ENCODE results near the gene NAXD. TPM values are rescaled to one million over a fixed set of nuclear protein-coding genes. Genes with fewer than 3 reads are reported as not detected.
"Not testable (repeated sequence)": the region's sequence is repeated elsewhere in the genome, so short reads cannot be mapped to it uniquely, and the experiment has no call there.

The NAXD gene
- total RNA-seq, result 37.8 TPM

DNA sequence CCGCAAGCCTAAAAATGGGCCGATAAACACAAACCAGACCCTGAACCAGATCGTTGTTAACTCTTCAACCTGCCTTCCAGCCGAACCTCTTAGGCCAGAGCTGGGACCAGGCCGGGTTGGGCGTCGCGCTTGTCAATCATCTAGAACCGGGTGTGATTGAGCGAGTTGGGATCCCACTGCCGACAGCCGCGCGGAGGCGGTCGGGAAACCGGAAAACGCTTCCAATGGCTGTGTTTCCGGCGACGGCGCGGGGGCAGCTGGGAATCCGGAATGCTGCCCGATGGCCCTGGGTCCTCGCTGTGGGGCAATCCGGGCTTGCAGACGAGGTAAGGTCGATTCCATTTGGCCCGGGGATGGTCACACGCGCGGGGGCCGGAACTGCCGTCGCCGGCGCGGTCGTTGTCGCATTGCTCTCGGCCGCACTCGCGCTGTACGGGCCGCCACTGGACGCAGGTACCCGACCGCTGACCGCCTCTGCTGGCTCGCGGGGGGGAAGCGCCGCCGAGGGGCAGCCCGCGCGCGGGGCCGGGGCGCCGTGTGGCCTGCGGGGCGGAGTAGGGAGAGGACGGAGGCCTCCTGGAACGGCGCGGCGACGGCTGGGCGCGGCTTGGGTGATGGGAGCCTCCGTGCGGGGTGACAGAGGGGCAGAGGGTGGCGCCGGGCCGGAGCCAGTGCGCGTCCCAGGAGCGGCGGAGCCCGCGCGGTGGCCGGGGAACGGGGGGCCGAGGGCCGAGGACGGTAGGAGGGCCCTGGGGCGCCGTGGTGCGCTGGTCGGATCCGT, at the start of gene NAXD:
TSS of gene NAXD (plus strand) at position 224 of the 781 bp plus-strand sequence. CDS start at position 281, 57 bp downstream.
- peak; percentile 94 for DNase-seq (ENCODE audit: low spot score)

DNA sequence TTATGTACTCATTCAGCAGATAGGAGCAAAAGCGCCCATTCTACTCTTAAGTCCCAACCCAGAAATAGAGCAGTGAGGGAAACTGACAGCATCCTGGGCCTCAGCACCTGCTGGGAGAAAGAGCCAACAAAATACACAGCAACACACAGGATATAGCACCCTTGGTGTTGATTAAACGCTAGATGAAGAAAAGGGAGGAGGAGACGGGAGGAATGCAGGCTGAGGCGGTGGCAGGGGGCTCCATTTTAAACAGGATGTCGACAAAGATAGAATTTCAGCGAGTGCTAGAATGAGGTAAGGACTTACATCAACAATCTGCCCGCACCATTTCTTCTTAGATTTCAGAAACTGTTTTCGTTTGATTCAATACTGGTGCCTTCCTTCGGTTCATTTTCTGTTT, 49.2 kb upstream of the NAXD start:
- DNase-seq (ENCODE audit: low spot score), result no peak

- no peak for DNase-seq (ENCODE audit: low spot score)
Measured at GRCh38 chr13:110568612-110569011, 46.7 kb upstream of the NAXD start.

DNA sequence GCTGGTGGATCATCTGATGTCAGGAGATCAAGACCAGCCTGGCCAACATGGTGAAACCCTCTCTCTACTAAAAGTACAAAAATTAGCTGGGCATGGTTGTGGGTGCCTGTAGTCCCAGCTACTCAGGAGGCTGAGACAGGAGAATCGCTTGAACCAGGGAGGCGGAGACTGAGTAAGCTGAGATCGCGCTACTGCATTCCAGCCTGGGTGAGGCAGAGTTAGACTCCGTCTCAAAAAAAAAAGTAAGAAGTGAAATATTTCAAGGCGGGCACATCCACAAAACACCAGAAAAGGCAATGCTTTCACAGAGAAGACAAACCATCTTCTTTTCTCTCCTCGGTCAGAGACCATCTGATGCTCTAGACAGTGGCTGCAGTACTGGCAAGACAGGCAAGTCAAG, 45.4 kb upstream of the NAXD start:
- not testable (repeated sequence) for DNase-seq (ENCODE audit: low spot score)

DNA sequence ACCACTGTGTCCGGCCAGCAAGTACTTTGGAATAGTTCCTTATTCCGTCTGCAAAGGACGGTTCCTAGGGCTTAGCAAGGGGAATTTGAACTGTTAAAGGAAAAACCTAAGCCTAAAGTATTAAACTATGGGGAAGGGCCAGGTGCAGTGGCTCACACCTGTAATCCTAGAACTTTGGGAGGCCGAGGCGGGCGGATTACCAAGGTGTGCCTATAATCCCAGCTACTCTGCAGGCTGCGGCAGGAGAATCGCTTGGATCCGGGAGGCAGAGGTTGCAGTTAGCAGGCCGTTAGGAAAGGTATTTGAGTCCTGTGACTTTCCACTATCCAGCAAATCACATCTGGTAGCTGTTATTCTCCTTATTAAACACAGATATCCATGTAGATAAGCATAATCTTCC, 44.5 kb upstream of the NAXD start:
- DNase-seq (ENCODE audit: low spot score), result no peak

DNA sequence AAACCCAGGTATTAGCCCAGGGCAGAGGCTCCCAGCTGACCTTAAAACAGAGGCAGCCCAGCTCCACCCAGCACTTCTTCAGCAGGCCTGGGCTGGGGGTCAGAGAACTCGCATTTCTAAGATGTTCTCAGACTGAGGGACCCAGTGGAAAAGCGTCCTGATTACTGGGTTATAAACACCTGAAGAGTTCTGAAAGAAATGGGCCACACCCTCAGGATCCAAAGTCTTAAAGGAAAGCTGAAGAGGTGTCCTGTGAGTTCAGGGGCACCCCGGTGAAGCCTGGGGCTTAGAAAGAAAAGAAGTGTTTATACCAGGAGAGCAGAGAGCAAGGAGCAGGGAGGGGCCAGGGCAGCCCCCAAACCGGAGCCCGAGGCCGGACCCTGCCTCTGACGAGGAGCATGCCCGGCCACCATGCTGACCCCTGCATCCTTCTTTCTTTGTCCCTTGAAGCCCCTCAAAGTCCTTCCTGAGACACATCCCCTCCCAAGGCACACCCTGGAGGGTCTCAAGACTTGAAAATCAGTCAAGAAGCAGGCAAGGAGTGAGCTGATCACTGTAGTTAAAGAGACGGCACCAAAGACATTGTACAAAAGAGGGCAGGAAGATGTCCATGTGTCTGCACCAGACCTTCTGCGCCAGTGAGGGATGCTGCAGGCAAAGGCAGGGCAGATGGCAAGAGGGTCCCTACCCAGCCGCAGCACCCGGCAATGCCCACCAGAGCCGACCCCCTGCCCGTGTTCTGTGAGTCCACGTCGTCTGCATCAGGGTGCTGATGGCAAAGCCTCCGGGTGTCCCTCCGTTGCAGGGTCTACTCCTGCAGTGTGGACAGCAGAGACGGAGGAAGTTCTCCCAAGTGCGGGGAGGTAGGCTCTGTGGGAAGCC, 43.2 kb upstream of the NAXD start:
- DNase-seq (ENCODE audit: low spot score), result no peak

- no peak for DNase-seq (ENCODE audit: low spot score)
Measured at GRCh38 chr13:110572778-110573118, 42.6 kb upstream of the NAXD start.

DNA sequence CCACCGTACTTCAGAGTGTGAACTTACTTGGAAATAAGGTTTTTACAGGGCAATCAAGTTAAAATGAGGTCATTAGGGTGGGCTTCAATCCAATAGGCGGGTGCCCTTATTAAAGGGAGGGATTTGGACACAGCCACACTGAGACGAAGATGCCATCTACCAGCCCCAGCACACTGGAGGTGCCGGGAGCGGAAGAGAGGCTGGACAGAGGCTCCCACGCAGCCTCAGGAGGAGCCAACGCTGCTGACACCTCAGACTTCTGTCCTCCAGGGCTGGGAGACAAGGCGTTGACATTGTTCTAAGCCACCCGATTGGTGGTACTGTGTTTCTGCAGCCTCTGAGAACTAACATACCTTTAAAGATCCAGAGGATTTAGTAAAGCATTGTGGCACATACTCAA, 41.2 kb upstream of the NAXD start:
- DNase-seq (ENCODE audit: low spot score), result no peak

GRCh38 chr13:110575322-110576069, 39.8 kb upstream of the NAXD start:
- DNase-seq (ENCODE audit: low spot score), result no peak

- DNase-seq (ENCODE audit: low spot score), result no peak
Measured at GRCh38 chr13:110576070-110576394, 39.3 kb upstream of the NAXD start.

DNA sequence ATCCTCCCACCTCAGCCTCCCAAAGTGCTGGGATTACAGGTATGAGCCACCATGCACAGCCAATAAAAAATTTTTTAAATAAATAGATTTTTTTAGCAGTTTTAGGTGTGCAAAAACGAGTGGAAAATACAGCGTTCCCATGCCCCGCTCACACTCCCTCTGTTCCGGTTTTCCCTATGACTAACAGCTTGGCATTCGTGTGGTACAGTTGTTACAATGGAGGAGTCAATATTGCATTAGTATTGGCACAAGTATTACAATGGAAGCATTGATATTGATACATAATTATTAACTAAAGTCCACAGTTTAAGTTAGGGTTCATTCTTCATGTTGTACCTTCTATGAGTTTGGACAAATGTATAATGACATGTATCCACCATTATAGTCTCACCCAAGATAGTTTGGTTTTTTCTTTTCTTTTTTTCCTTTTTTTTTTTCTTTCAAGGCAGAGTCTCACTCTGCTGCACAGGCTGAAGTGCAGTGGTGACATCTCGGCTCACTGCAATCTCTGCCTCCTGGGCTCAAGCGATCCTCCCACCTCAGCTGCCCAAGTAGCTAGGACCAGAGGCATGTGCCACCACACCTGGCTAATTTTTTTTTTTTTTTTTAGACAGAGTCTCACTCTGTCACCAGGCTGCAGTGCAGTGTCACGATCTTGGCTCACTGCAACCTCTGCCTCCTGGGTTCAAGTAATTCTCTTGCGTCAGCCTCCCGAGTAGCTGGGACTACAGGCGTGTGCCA, 38.4 kb upstream of the NAXD start:
- no peak for DNase-seq (ENCODE audit: low spot score)

GRCh38 chr13:110578363-110578762, 37.0 kb upstream of the NAXD start:
- DNase-seq (ENCODE audit: low spot score), result no peak

- DNase-seq (ENCODE audit: low spot score), result no peak
Measured at GRCh38 chr13:110580800-110581199, 34.5 kb upstream of the NAXD start.

DNA sequence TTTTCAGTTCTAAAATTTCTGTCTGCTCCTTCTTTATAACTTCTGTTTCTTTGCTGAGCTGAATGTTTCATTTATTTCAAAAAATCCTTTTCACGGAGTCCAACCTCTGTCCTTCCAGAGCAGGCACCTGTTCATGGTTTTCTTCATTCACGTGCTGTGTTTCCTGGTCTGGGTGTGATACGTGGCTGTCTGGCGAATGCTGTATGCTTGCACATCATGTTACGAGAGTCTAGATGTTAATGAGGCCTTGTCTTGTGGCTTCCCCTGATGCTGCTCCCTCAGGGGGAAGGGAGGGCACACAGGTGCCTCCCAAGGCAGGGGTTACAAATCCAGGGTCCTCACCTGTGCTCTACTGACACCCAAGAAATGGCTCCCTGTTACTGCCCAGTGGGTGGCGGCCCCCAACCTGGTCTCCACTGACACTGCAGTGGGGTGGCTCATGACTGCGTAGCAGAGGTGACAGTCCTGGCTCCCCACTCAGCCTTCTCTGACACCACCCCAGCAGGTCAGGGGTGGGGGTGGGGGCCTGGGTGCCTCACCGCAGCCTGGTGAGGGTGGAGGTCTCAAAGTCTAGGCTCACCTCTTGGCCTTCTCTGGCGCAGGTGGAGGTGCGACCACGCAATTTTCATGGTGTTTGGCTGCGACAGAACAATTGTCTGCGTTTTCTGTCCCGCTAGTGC, 33.7 kb upstream of the NAXD start:
- no peak for DNase-seq (ENCODE audit: low spot score)

DNA sequence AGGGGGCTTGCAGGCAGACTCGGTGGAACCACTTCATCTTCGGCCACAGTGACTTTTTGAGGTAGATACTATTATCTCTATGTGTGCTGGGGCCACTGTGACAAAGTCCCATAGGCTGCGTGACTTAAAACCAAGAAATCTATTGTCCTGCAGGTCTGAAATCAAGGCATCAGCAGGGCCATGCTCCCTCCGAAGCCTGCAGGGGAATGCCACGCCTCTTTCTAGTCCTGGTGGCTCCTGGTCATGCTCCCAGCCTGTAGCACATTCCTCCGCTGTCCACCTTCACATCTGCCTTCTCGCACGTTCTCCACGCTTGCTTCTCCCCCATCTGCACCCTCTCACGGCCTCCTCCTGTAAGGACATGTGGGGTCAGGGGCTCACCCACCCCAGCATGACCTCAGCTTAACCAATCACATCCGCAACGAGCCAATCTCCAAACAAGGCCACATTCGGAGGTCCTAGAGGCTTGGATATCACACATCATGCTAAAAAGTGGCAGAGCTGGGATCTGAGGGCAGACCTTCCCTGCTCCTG, 32.9 kb upstream of the NAXD start:
- no peak for DNase-seq (ENCODE audit: low spot score)

GRCh38 chr13:110583178-110583865, 32.0 kb upstream of the NAXD start:
- DNase-seq (ENCODE audit: low spot score), result peak; percentile 31

DNA sequence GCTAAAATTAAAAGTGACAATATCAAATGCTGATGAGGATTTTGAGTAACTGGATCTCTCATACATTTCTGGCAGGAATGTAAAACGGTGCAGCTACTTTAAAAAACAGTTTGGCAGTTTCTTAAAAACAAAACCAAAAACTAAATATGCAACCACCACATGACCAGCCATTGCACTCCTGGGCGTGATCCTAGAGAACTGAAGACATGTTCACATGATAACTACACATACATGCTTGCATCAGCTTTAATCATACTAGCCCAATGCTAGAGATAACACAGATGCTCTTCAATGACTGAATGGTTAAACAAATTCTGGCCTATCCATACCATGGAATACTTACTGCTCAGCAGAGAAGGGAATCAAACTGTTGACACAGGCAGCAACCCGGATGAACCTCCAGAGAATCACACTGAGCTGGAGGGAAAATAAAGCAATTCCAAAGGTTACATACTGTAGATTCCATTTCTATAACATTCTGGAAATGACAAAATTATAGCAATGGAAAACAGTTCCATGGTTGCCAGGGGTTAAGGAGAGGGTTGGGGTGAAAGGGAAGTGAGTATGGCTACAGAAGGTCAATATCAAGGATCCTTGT, 25.5 kb upstream of the NAXD start:
- no peak for DNase-seq (ENCODE audit: low spot score)

GRCh38 chr13:110590577-110590976, 24.8 kb upstream of the NAXD start:
- no peak for DNase-seq (ENCODE audit: low spot score)

DNA sequence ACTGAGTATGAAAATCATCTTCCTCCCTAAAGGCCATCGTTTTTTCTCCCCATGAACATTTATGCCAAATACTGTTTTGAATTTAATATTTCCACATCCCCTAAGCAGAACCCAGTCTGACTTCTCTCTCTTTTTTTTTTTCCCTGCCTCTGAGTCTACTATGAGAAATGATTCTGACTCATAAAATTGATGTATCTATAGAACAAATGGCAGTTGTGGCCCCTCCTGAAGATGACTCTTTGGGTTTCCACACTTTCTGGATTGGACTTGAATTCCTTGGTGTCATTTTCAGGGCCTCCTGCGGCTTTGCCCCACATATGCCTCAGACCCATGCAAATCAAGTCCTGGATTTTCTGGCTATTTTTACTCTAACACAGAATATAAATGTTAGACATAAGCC, 22.7 kb upstream of the NAXD start:
- no peak for DNase-seq (ENCODE audit: low spot score)

All from ureter (tissue), 1 donor.